SIG-M5 (cell line): Measurements from ENCODE around the gene PPM1H.
"Not testable (repeated sequence)": the region's sequence is repeated elsewhere in the genome, so short reads cannot be mapped to it uniquely, and the experiment has no call there.

Experiments
- DNase-seq: peaks from one replicate; lab custom pipeline; 2025; lab: John Stamatoyannopoulos, UW

PPM1H gene, protein sequence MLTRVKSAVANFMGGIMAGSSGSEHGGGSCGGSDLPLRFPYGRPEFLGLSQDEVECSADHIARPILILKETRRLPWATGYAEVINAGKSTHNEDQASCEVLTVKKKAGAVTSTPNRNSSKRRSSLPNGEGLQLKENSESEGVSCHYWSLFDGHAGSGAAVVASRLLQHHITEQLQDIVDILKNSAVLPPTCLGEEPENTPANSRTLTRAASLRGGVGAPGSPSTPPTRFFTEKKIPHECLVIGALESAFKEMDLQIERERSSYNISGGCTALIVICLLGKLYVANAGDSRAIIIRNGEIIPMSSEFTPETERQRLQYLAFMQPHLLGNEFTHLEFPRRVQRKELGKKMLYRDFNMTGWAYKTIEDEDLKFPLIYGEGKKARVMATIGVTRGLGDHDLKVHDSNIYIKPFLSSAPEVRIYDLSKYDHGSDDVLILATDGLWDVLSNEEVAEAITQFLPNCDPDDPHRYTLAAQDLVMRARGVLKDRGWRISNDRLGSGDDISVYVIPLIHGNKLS

DNA sequence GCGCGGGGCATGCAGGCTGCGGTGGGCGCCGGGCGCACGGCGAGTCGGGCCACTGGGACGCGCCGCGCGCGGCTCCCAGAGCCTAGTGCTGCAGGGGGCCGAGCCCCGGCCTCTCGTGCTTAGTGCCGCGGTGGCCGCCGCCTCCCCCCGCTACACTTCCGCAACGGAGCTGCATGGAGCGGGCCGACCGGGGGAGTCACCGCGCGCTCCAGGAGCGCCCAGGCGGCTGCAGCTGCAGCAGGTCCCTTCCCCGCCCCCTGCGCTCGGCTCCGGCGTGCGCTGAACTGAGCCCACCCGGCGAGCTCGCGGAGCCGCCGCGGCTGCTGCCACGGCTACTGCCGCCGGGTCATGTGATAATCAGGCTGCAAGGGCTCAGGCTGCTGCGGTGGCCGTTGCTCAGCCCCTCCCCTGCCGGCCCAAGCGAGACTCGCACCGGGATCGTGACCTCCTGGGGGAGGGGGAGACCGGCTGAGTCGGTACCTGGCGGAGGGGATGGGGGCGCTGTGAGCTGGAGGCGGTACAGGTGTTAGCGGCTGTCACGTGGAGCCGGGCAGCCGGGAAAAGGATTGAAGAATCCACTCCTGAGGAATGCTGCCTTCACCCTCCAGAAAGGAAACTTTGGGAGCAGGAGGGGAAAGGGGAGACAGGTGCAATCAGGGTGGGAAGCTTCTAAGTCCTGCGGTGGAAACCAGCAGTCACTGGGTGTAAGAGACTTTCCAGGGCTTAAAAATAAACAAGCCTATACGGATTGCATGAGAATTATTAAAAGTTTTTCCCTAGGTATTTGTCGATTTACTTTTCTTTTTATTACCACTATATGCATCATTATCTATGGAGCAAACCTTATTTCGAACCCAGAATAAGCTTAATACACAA is at the start of gene PPM1H:
TSS of gene PPM1H (minus strand) at position 352 of the 876 bp plus-strand sequence. CDS start 414 bp downstream, outside the sequence.
- DNase-seq, result no peak

- no peak for DNase-seq
Observed at GRCh38 chr12:62983594-62983993, 48.6 kb upstream of the PPM1H start.

DNA sequence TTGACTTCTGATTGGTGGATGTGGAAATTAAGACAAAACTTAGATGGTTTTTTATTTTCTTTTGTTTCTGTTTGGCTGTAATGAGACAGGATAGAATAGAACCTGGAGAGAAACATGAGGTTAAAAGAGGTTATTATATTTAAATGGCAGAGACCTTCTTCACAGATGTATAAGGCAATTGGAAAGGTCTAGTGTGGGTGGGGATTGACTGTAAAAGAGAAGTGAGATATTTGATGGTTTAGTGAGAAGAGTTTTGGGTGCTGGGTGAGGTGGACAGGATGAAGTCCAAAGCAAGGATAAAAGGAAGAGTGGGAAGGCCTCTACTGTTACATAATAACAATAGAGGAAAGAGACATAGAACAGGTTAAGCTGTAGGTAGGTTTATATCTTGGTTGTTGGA is 43.8 kb upstream of the PPM1H start:
- DNase-seq, result no peak

DNA sequence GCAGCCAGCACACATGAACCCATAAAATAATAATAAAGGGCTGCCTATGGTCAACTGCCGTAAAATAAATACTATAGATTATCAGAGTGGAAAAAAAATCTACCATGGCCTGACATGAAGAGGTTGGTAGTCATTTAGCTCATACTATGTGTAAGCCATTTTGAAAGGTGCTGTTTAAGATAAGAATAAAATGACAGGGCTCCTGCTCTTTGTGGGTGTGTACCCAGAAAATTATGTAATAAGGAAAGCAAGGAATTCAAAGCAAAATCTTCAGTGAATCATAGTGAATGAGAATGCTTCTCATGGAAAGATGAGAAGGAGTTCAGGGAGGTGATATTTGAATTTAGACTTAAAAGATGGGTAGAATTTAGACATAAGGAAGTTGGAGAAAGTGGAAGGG is 42.9 kb upstream of the PPM1H start:
- no peak for DNase-seq

GRCh38 chr12:62977418-62977817 is 42.5 kb upstream of the PPM1H start:
- DNase-seq, result no peak

- no peak for DNase-seq
Observed at GRCh38 chr12:62976110-62976662, 41.2 kb upstream of the PPM1H start.

DNA sequence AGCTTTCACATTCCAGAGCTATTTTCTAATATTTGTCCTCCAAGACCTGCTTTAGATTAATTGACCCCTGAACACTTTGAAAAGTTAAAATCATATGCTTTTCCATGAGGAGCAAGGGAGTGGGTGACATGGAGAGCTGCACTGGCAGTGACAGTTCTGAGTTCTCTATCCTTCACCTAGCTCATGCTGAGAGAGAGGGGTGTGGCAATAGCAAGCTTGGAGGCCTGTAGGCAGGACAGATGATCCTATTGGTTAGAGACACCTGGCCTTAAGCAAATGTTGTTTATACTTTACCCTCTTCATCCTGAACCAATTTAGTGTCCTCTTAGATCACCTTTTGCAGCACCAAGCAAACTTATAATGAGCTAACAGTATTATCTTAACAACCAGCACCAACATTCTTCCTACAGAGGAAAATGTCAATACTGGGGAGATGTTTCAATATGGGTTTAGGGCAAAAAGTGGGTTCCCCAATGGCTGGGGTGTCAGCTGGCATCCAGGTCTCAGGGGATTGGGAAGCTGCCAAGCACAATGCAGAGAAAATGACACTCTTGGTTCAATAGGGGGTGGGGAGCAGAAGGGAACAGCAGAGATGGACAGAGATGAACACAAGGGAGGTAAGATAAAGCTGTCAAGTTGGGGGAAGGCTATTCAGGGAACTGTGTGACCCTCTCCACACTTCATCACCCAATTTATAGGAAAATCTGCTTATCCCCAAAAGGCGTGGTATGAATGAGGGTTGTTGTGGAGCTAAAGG is 37.0 kb upstream of the PPM1H start:
- no peak for DNase-seq

DNA sequence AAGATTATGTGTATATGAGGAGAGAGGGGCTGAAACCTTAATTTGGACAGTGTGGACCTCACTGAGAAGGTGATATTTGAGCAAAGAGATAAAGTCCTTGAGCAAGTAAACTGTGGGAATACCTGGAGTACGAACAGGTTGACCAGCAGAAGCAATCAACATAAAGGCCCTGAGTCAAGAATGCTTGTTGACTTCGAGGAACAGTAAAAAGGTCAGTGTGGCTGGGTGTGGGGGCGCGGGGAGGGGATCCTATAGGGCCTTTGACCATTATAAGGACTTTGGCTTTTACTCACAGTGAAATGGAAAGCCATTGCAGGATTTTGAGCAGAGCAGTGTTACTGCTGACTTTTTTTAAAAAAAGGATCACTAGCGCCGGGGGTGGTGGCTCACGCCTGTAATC is 34.7 kb upstream of the PPM1H start:
- DNase-seq, result no peak

GRCh38 chr12:62967701-62968100 is 32.8 kb upstream of the PPM1H start:
- no peak for DNase-seq

DNA sequence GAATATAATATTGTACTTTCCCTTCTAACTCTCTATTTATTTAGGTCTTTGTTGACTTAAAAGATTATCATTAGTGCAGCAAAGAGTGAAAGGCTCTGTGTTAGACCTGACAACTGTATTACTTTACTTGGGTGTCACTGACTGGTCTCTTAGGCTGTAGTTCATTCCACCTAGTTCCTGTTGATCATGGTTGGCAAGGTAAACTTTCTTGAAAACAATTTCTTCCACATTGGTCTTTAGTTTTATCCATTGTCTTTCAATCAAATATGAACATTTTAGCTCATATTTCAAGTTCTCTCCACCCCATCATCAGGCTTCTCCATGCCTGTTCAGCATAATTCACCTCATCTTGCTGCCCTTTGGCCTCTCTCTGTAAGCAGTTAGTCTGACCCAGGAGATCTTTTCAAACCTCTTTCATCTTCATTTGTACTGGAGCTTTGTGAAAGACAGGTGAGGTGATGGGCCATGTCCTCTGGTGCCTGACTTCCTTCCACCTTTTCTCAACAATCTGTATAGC is 32.1 kb upstream of the PPM1H start:
- DNase-seq, result no peak

DNA sequence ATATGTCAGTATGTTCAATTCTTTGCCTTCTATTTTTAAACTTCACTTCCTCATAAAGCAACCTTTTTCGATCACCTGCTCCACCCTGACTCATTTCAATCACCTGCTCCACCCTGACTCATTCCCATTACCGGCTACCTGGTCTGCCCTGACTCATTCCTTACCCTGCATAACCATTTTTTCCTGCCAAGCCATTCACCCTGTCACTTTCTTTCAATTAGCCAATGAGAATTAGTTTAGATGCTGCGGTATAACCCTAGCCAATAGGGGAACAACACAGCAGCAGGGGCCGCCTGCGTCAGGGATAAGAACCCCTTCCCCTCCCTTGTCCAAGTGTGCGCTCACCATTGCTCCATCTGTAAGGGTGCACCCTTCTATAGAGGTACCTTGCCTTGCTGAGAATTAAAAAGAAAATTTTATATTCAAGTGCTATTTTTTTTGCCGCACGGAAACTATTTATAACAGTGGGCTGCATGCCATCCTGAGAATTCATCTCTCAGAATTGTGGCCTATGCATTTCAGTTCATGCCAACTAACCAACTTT is 31.6 kb upstream of the PPM1H start:
- DNase-seq, result not testable (repeated sequence)

DNA sequence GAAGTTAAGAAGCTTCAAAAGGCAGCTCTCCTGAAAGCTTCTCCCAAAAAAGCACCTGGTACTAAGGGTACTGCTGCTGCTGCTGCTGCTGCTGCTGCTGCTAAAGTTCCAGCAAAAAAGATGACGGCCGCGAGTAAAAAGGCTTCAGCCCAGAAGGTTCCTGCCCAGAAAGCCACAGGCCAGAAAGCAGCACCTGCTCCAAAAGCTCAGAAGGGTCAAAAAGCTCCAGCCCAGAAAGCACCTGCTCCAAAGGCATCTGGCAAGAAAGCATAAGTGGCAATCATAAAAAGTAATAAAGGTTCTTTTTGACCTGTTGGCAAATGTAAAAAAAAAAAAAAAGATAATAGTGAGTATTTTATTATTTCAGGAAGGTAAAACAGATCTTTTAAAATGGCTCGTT is 30.8 kb upstream of the PPM1H start:
- DNase-seq, result not testable (repeated sequence)

DNA sequence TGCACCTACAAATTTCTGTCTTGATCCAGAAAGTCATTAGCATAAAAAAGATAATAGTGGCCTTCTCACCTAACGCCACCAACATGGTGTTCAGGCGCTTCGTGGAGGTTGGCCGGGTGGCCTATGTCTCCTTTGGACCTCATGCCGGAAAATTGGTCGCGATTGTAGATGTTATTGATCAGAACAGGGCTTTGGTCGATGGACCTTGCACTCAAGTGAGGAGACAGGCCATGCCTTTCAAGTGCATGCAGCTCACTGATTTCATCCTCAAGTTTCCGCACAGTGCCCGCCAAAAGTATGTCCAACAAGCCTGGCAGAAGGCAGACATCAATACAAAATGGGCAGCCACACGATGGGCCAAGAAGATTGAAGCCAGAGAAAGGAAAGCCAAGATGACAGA is 30.3 kb upstream of the PPM1H start:
- DNase-seq, result not testable (repeated sequence)

- no peak for DNase-seq
Observed at GRCh38 chr12:62963486-62964041, 28.6 kb upstream of the PPM1H start.

- no peak for DNase-seq
Observed at GRCh38 chr12:62960324-62960723, 25.4 kb upstream of the PPM1H start.

GRCh38 chr12:62959745-62960144 is 24.8 kb upstream of the PPM1H start:
- no peak for DNase-seq

DNA sequence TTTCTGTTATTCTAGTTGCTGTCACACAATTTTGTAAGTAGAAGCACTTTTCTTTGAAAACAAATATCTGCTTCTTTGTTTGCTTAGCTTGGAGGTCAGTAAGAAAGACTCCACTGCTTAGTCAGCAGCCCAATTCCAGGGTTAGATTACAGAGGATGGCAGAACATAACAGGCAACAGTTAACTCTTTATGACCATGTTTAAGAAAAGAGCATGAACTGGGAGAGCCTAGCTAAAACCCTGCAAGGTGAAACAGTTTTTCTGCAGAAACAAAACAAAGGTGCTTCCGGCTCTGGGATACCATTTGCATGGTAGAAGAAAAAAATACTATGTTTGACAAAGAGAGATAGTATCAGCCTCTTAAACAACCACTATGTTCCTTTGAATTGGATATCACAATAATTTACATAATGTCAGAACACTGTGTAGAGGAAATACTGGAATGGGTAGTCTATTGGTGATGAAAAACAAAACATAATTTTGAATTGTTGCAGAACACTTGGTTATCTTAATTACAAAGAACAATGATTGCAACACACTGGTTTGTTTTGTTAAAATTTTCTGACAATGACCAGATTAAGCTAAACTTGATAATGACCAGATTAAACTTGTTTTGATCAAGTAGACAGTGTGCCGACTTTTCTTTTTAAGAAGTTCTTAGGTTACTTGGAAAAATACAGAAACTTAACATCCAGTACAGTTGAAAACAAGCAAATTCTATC is 22.4 kb upstream of the PPM1H start:
- DNase-seq, result no peak

- no peak for DNase-seq
Observed at GRCh38 chr12:62955678-62956077, 20.7 kb upstream of the PPM1H start.

DNA sequence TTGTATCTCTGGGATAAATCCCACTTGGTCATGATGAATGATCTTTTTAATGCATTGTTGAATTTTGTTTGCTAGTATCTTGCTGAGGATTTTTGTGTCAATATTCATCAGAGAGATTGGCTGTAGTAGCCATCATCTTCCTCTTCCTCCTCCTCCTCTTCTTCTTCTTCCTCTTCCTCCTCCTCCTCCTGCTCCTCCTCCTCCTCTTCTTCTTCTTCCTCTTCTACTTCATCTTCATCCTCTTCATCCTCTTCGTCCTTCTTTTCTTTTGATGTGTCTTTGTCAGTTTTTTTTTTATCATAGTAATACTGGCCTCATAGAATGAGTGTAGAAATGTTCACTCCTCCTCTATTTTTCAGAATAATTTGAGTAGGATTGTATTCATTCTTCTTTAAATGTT is 15.4 kb upstream of the PPM1H start:
- DNase-seq, result no peak

GRCh38 chr12:62948123-62948522 is 13.2 kb upstream of the PPM1H start:
- DNase-seq, result no peak
